HEK293T (cell line): ENCODE measurements around the gene KIFC1.

Source experiments
- ARNT ChIP-seq: fragments of 450-650 bp; IDR thresholded peaks from 2 replicates; pipeline ENCODE4 v1.6.1; 2017; ENCODE audit warnings: mild to moderate bottlenecking
- BHLHE40 ChIP-seq: fragments of 450-650 bp; IDR thresholded peaks from 2 replicates; pipeline ENCODE4 v1.6.1; 2016; ENCODE audit warnings: mild to moderate bottlenecking, moderate library complexity, borderline replicate concordance
- CTBP1 ChIP-seq: fragments of 450-650 bp; IDR thresholded peaks from 2 replicates; pipeline ENCODE4 v1.6.1; 2016; ENCODE audit warnings: borderline replicate concordance
- ELF4 ChIP-seq: fragments of 450-650 bp; IDR thresholded peaks from 2 replicates; pipeline ENCODE4 v1.6.1; 2017; ENCODE audit warnings: antibody characterized with exemption
- FOXA1 ChIP-seq: fragments of 450-650 bp; IDR thresholded peaks from 2 replicates; pipeline ENCODE4 v1.6.1; 2016; ENCODE audit warnings: mild to moderate bottlenecking
- FOXK2 ChIP-seq: fragments of 450-650 bp; IDR thresholded peaks from 2 replicates; pipeline ENCODE4 v1.6.1; 2016; ENCODE audit warnings: mild to moderate bottlenecking
- HDGF ChIP-seq: fragments of 450-650 bp; IDR thresholded peaks from 2 replicates; pipeline ENCODE4 v1.6.1; 2017; ENCODE audit warnings: antibody characterized with exemption, borderline replicate concordance
- L3MBTL2 ChIP-seq: fragments of 450-650 bp; conservative IDR thresholded peaks from 2 replicates; pipeline ENCODE4 v1.6.1; 2016; ENCODE audit warnings: mild to moderate bottlenecking
- LEF1 ChIP-seq: fragments of 450-650 bp; IDR thresholded peaks from 2 replicates; pipeline ENCODE4 v1.6.1; 2017; ENCODE audit warnings: mild to moderate bottlenecking, borderline replicate concordance
- NFRKB ChIP-seq: fragments of 450-650 bp; IDR thresholded peaks from 2 replicates; pipeline ENCODE4 v1.6.1; 2016; ENCODE audit warnings: mild to moderate bottlenecking, moderate library complexity
- SP1 ChIP-seq: fragments of 450-650 bp; IDR thresholded peaks from 2 replicates; pipeline ENCODE4 v1.6.1; 2017
- SUZ12 ChIP-seq: fragments of 450-650 bp; IDR thresholded peaks from 2 replicates; pipeline ENCODE4 v1.6.1; 2016; ENCODE audit warnings: mild to moderate bottlenecking
- TARDBP ChIP-seq: fragments of 450-650 bp; IDR thresholded peaks from 2 replicates; pipeline ENCODE4 v1.6.1; 2016
- ZNF384 ChIP-seq: fragments of 450-650 bp; IDR thresholded peaks from 2 replicates; pipeline ENCODE4 v1.6.1; 2016

DNA sequence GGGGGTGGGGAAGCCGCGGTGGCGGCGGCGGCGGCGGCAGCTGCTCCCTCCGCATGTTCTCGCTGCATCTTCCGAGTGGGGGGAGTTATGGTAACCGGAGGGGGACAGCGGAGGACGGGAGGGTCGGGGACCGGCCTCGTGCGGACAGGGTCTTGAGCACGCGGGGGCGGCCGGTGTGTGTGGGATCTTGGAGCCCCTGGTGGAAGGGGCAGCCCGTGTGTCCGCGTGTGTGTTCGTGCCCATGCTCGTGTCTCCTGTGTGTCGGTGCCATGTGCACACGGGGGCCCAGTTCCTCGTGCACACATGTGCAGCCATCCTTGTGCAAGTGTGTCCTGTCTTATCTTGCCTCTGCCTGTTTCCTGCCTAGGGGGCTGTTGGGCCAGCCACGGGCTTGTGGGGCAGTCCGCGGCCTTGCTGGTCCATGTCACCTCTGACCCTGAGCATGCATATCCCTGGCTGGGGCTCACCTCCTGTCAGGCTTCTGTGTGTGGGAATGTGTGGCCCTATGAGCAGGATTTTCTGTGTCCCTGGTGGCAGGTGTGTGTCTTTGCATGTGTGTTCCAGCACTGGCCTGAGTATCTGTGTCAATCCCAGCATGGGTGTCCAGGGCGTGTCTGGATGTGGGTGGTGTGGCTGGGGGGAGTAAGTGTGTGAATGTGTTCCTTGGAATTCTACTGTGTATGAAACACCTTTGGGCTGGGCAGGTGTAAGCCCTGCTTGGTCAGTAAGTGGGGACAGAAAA, 36.8 kb downstream of the KIFC1 start:
- TF ChIP-seq CTBP1 (no peak), NFRKB (no peak), ARNT (no peak), TARDBP (no peak), FOXK2 (no peak), L3MBTL2 (peak; percentile 90), BHLHE40 (no peak), FOXA1 (no peak), SP1 (no peak), ELF4 (no peak), SUZ12 (no peak), ZNF384 (no peak), LEF1 (no peak), HDGF (no peak)
